Adrenal gland (tissue), 12 donors: ENCODE results near the gene CDK14. TPM values are rescaled to one million over a fixed set of nuclear protein-coding genes. Genes with fewer than 3 reads are reported as not detected.

ENCODE experiments used
- DNase-seq, 7 donors: peaks; one replicate each; pipeline ENCODE4 v3.0.0-alpha.2; 2019 to 2020
- H3K27ac ChIP-seq, 5 donors: fragments of 200-600 bp; sonication (generic) in 4 of 5; 1 replicate in 3 of 5; 2 replicates in 2 of 5; pipeline versions ENCODE4 v1.5.1 to v1.8.0; 2016 to 2020; ENCODE audit warnings: mild to moderate bottlenecking in 1 of 5
- H3K27me3 ChIP-seq: fragments of 200-600 bp; 2 replicates; pipeline ENCODE4 v1.8.0; 2021
- H3K36me3 ChIP-seq, 2 donors: fragments of 200-600 bp; replicated peaks in 1 of 2; 1 replicate in 1 of 2; 2 replicates in 1 of 2; pipeline versions ENCODE4 v1.5.1 to v1.8.0; 2018 to 2022
- H3K4me1 ChIP-seq, 2 donors: fragments of 200-600 bp; replicated peaks in 1 of 2; 1 replicate in 1 of 2; 2 replicates in 1 of 2; pipeline versions ENCODE4 v1.5.1 to v1.8.0; 2018 to 2021
- H3K4me3 ChIP-seq, 4 donors: fragments of 200-600 bp; sonication (generic) in 3 of 4; one replicate each; pipeline ENCODE4 v1.5.1; 2016 to 2018
- H3K9me3 ChIP-seq, 3 donors: fragments of 200-600 bp; sonication (generic) in 1 of 3; replicated peaks in 1 of 3; 1 replicate in 2 of 3; 2 replicates in 1 of 3; pipeline versions ENCODE4 v1.5.1 to v1.8.0; 2016 to 2021
- CTCF ChIP-seq, 6 experiments: fragments of 450-650 bp in 4 of 6; fragments of 200-600 bp in 2 of 6; sonication (generic) in 1 of 6; IDR thresholded peaks; 1 replicate in 5 of 6; 2 replicates in 1 of 6; pipeline versions ENCODE4 v1.5.1 to v1.8.0; 2016 to 2021; ENCODE audit warnings: antibody characterized with exemption in 6 of 6, mild to moderate bottlenecking in 2 of 6, moderate library complexity in 1 of 6
- POLR2A ChIP-seq, 2 donors: fragments of 450-650 bp; IDR thresholded peaks; one replicate each; pipeline ENCODE4 v1.6.1; 2017; ENCODE audit warnings: antibody characterized with exemption in 2 of 2, mild to moderate bottlenecking in 2 of 2, moderate library complexity in 1 of 2
- WGBS, 4 donors: extraction: QIAGEN DNeasy Blood & Tissue Kit in 2 of 4; methylation state at CpG; one replicate each; pipeline versions ENCODE4 v1.1.5 to v1.1.7; 2013 to 2017; 5-methylcytosine and 5-hydroxymethylcytosine counted together
- intact Hi-C, 2 donors: fragments of 100-400 bp; cut with DNase I; formaldehyde crosslinking; loops; one replicate each; pipeline versions ENCODE4 v1.14.1 to v1.15.0; 2022 to 2023
- polyA plus RNA-seq, 3 donors: library from polyadenylated mRNA; stranded (reverse); fragments of 200-250 nt in 2 of 3; fragments of 350-450 nt in 1 of 3; fragmentation: Illumina TruSeq in 1 of 3; extraction: RNeasy Lipid Tissue Mini Kit (QIAGEN cat#74804) in 1 of 3; gene quantifications; one replicate each; pipeline ENCODE4 v1.2.3, GENCODE V29; 2013 to 2014
- total RNA-seq, 9 donors: library from RNA; depleted of rRNA in 4 of 9; stranded (reverse); fragments of >200 nt in 4 of 9; fragments of 120-200 nt in 1 of 9; fragmentation: NEBNext Ultra II Directional in 1 of 9; extraction: Animal tissue kit (Norgen Biotek cat#: 25700) in 1 of 9; gene quantifications; one replicate each; pipeline versions ENCODE4 v1.1.0 to v1.2.4, GENCODE V29; 2013 to 2023
- donor health status: healthy with polysubstance abuse.
- donor health status: Bipolar disorder and iron deficiency.
- donor health status: DM: yes; HTN: yes; CAD: no.
- donor health status: DM: no; HTN: no; CAD: no.
- donor health status: DM: no; HTN: no; CAD: no.
- donor health status: DM: yes; HTN: yes; CAD: no.

The CDK14 gene
- total and polyA plus RNA-seq, 12 donors = 1.9 to 14.5 (median 7.6) TPM

DNA sequence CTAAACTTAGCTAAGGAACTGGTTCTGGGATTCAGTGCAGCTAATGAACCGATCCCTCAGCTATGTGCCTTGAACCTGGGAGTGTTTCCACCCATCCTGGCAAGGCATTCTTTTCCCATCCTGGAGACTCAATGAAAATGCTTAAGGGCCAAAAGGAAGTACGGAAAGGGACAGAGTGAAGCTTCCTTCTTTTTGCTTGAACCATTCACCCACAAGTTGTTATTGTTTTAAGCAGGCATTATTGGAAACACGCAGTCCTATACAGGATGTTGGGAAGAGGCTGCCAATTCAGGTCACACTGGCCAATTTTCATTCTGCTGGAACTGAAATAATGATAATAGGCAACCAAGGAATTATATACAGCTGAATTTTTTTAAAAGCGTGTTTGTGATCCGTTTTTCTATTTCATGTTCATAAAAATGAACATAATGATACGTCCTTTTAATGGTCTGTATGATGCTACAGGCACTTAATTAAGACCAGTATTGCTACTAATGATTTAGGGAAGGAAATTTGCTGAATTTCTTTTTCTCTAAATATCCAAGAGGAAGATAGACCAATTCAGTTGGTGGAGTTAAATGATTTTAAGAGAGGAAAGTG, 610.3 kb downstream of the CDK14 start:
- intact Hi-C loops = no loop called here
- no peak for DNase-seq
- WGBS, 4 donors = 80 to 93% (median 84%) methylated on average over 5 to 6 of the region's 6 CpGs
- H3K9me3 ChIP-seq = no peaks in the 10 kb centered on the region
- no peak overlapping the region for H3K4me3 ChIP-seq
- H3K27me3 ChIP-seq = no peaks in the 10 kb centered on the region
- TF ChIP-seq CTCF (IDR thresholded peaks at IDR 0.05) = no peak
- no peak for TF ChIP-seq POLR2A (IDR thresholded peaks at IDR 0.05)
- no peak overlapping the region for H3K27ac ChIP-seq
- H3K36me3 ChIP-seq = no peaks in the 10 kb centered on the region
- no peaks in the 10 kb centered on the region for H3K4me1 ChIP-seq

DNA sequence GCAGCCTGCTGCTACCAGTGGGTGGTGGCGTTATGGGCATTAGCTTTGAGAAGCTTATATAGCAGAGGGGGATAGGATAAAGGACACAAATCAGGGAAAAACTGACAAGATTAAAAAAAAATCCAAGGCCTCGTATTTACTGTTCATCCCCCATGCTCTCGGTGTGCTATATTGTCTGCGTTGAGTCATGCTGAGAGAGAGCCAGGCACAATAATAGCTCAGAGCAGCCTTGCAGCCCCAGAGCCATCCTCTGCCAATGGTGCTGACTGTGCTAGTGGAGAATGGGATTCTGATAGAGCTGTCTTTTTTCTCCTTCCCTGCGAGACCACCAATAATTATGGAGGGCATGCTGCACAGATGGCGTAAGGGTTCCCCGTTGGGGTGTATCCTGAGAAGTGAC, 616.5 kb downstream of the CDK14 start:
- no peaks in the 10 kb centered on the region for H3K4me1 ChIP-seq
- WGBS, 4 donors = 62 to 73% (median 63%) methylated on average over 7 of the region's 7 CpGs
- no peaks in the 10 kb centered on the region for H3K36me3 ChIP-seq
- H3K27ac ChIP-seq = no peak overlapping the region
- H3K4me3 ChIP-seq = no peak overlapping the region
- no peak for TF ChIP-seq CTCF (IDR thresholded peaks at IDR 0.05)
- no peak for TF ChIP-seq POLR2A (IDR thresholded peaks at IDR 0.05)
- peak in 1 of 7 donors; percentile 17 for DNase-seq
- H3K27me3 ChIP-seq = no peaks in the 10 kb centered on the region
- no peaks in the 10 kb centered on the region for H3K9me3 ChIP-seq
- intact Hi-C loops = no loop called here

DNA sequence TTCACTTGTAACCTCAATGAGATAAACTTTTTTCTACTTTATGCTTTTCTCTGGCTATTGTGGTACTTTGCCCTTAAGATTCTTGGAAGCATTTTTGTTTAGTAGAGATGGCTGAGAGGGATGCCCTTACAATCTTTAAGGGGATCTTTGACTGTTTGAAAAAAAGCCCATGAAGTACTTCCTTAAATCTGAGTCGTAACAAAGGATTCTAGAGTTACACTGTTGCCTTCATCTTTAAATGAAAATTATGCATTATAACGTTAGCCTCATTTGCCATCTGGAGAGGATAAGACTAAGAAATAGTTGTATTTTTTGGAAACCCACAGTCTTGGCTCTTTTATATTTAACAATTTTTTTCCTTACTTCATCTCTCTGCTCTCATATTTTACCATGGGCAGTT, 630.3 kb downstream of the CDK14 start:
- intact Hi-C loops = no loop called here
- WGBS, 4 donors = 64 to 81% (median 74%) methylated on average over 2 of the region's 2 CpGs

DNA sequence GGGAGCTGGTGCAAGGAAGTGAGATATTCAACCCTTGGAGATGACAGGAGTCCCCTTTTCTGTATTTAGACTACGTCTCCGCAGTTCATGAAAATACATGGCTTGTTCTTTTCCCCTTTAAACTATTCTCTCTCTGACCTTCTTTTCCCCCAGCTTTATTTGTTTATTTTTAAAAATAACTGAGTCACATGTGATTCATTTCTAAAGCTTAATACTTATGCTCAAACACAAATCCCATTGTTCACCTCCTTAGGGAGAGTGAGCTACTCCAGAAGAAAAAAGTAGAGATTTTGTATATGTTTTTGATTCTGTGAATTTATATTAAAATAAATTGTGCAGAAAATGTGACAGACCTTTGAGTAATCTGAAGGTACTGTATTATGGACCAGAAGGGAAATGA, 632.2 kb downstream of the CDK14 start:
- H3K4me3 ChIP-seq = no peak overlapping the region
- no peaks in the 10 kb centered on the region for H3K4me1 ChIP-seq
- no peak for DNase-seq
- no peaks in the 10 kb centered on the region for H3K27me3 ChIP-seq
- no peaks in the 10 kb centered on the region for H3K36me3 ChIP-seq
- WGBS, 4 donors = 72 to 85% (median 80%) methylated on average over 2 of the region's 2 CpGs
- no peak overlapping the region for H3K27ac ChIP-seq
- TF ChIP-seq POLR2A (IDR thresholded peaks at IDR 0.05) (no peak), CTCF (IDR thresholded peaks at IDR 0.05) (no peak)
- intact Hi-C loops = no loop called here
- no peaks in the 10 kb centered on the region for H3K9me3 ChIP-seq

More for the DNA sequence above, 630.3 kb downstream of the CDK14 start:
- H3K27me3 ChIP-seq = no peaks in the 10 kb centered on the region
- H3K4me3 ChIP-seq = no peak overlapping the region
- no peaks in the 10 kb centered on the region for H3K4me1 ChIP-seq
- no peak for TF ChIP-seq CTCF (IDR thresholded peaks at IDR 0.05)
- no peak for TF ChIP-seq POLR2A (IDR thresholded peaks at IDR 0.05)
- no peaks in the 10 kb centered on the region for H3K9me3 ChIP-seq
- no peak for DNase-seq
- H3K27ac ChIP-seq = no peak overlapping the region
- no peaks in the 10 kb centered on the region for H3K36me3 ChIP-seq
